ENCODE data around the gene MLLT3.
A peak's percentile ranks its signal among the peaks of the same experiment; 100 is the strongest.

MLLT3 gene

GRCh38 chr9:20373263-20373662 lies 249.0 kb downstream of the MLLT3 start:
- peak in 1 of 2 experiments; percentile 16 for DNase-seq

DNA sequence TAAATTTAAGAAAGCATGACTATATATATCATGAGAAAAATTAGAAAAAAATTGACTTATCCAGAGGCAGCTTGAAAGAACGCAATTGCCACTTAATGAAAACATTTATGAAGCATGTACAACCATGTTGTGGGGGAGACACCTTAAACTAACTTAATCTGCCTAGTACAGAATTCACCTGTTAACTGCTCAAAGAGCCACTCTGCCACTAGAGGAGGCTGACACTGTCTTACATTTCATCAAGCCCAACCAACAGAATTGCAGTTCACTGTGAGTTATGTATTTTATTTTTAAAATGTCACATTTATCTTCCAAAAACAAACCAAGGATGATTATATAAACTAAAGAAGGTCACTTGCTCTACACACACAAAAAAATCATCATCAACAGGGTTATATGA lies 252.9 kb downstream of the MLLT3 start:
- no peak for DNase-seq

GRCh38 chr9:20367855-20368254 lies 254.4 kb downstream of the MLLT3 start:
- DNase-seq: no peak

GRCh38 chr9:20364959-20365358 lies 257.3 kb downstream of the MLLT3 start:
- DNase-seq: no peak

DNA sequence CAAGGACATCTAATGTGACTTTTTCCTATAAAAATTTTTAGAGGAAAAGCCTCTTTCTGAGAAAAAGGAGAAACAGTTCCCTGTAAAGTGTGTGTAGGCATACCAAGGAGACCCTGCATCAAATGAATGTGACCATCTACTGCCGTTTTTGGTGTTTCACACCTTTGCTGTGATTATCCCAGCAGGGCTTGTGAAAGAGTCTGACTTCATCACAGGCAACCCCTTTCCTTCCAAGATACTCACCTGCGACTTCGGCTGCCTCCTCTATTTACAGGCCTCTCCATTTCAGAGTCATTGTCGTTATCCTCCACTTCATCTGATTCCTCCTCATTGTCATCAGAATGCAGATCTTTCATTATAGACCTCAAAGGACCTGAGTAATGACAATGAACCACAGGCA lies 259.1 kb downstream of the MLLT3 start:
- DNase-seq: no peak

GRCh38 chr9:20361656-20362570 lies 260.4 kb downstream of the MLLT3 start:
- no peak for DNase-seq

DNA sequence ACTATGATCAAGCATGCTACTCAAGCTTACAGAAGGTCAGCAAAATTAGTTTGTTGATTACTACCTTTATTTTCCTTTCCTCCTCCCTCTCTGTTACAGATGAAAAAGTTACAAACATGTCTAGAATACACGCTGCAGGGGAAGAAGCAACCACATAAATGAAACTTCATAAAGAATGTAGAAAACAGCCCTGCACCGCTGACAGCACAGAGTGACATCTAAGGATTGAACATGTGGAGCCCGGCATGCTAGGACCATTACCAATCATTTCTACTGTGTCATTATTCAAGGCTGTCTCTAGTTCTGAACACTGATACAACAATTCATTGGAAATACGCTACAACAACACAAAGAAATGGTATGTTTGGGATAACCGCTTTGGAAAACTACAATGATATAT lies 261.1 kb downstream of the MLLT3 start:
- no peak for DNase-seq

DNA sequence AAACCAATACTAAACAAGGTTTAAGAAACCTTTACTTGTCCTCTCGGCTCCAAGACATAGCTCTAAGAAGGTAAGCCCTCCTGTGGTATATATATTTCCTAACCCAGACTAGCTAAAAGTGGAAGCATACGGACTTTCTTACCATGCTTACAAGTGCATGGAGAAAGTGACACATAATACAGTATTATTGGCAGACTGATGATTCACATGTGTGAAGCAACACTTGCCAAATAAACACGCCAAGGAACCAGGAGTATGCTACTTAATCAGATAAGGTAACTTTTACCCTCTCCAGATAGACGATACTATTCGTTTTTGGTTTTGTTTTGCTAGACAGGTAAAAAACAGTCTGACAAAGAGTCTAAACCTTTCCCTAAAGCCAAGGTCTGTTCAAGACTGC lies 264.1 kb downstream of the MLLT3 start:
- no peak for DNase-seq

DNA sequence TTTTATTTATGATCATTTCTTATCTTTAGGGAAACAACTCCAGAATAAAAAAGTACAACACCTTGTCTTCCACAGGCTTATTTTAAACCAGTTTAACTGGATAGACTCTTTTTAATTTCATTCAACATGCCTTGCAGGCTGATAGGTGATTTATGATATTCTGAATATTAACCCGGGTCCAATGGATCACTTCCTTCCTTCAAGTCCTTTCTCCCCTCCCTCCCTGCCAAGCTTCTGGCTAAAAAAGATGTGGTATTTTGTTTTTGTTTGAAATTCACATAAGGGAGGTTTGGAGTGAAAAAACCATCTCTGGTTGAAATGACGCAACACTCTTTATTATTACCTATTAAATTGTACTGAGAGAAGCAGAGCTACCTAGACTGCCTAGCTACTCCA lies 265.3 kb downstream of the MLLT3 start:
- DNase-seq: no peak

GRCh38 chr9:20356403-20357036 lies 265.8 kb downstream of the MLLT3 start:
- DNase-seq: peak; percentile 41 to 75

GRCh38 chr9:20355022-20355421 lies 267.3 kb downstream of the MLLT3 start:
- no peak for DNase-seq

DNA sequence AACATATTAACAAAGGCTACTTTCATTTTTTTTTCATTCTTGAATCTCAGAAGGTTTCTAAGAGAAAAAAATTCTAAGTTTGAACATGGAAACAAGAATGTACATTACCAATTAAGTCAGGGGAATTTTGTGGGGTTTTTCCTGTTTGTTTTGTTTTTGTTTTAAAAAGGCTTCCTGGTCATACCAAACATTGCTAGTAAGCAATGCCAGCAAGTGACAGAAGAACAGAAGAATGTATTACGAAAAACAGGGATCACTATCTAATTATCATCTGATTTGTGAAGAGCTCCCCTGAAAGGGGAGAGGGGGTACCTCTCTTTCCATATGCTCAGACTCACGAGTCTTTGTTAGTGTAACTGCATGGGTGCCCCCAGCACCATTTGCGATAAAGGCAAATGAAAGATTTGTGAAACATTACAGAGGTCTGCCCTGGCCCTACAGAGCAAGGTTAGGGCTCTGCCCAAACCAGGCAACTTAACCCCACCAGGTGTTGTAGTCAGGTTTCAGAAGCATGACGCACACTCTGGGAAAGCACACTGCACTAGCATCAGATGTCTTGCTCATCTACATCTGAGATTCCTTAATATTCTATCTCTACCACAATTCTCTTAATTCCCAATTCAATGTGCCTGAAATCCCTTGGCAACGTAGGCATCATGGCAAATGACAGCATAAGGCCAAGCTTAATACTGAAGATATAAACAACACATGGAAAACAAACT lies 268.2 kb downstream of the MLLT3 start:
- no peak for DNase-seq

DNA sequence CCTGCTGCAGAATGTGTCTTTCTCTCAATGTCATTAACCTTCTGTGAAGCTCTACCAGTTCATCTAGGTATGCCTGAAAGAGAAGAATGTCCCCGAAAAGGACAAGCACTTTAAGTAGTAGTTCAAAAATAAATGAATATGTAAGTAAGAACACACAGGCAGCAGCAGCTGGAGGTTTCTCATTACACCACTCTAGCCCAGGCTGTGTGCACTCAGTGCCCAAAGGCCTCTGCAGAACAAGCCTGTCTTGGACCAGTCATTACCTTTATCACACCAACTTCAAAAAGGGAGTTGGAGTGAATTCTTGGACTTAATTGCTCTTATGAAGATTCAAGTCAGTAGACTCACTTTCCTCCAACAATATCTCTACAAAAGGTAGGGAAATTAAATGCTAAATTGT lies 268.8 kb downstream of the MLLT3 start:
- DNase-seq: no peak

- DNase-seq: no peak
Observed at GRCh38 chr9:20352591-20352990, 269.7 kb downstream of the MLLT3 start.

- DNase-seq: no peak
Observed at GRCh38 chr9:20351715-20352114, 270.6 kb downstream of the MLLT3 start.

- DNase-seq: no peak
Observed at GRCh38 chr9:20349568-20349967, 272.7 kb downstream of the MLLT3 start.

GRCh38 chr9:20343325-20343724 lies 279.0 kb downstream of the MLLT3 start:
- DNase-seq: no peak

GRCh38 chr9:20340511-20340861 lies 281.8 kb downstream of the MLLT3 start:
- no peak for DNase-seq

GRCh38 chr9:20335668-20336332 lies 286.5 kb downstream of the MLLT3 start:
- DNase-seq: no peak

GRCh38 chr9:20333991-20334390 lies 288.3 kb downstream of the MLLT3 start:
- peak in 1 of 2 experiments; percentile 61 for DNase-seq

DNA sequence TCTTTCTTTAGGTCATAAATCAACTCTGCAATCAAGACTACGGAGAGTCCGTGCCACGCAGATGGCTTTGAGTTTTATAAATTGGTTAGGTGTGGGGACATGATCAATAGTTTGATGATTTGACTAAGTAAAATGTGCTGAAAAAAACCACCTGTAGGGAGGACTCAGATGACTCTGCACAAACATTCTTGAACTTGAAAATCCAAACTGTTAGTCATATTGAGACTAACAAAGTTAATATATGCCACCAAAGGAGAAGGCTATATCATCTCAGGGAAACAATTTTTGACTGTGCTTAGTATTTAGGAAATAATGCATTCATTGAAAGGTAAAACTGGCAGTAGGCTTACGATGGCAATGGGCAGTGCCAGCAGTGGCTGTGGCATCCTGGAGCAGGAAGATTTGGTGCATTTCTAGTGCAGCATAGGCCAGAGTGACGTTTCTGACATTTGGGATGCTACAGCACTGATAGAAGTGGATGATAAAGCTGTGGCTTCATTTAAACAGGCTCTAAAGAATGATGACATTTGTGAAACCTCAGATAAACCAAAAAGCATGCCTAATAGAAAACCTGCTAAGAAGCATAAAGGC lies 291.1 kb downstream of the MLLT3 start:
- DNase-seq: no peak

GRCh38 chr9:20330688-20331087 lies 291.6 kb downstream of the MLLT3 start:
- DNase-seq: no peak

DNA sequence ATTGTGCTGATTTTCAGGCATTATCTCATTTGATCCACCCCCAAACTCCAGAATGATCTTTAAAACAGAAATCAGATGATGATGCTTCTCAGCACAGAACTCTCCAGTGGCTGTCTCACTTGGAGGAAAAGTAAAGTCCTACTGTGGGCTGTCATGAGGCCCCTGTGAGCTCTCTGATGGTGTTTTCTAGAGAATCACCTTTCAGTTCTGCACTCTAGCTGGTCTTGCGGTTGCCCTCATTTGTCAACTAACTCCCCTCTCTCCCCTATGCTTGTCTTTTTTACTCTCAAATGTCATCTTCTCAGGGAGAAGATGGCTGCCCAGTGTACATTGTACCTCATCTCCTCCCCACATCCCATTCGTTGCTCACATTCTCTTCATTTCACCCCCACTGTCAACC lies 295.8 kb downstream of the MLLT3 start:
- DNase-seq: no peak
